GM12873 (cell line): ENCODE results near the gene TMEM164.
A peak's percentile ranks its signal among the peaks of the same experiment; 100 is the strongest.

Source experiments
- CTCF ChIP-seq: IDR thresholded peaks from 2 replicates; pipeline ENCODE4 v1.5.1; 2012; ENCODE audit warnings: low read depth, mild to moderate bottlenecking, moderate library complexity, low read length, control low read depth; ENCODE audit not compliant: insufficient read depth; ENCODE audit errors: missing control alignments

The TMEM164 gene

GRCh38 chrX:110208092-110208491, 205.2 kb downstream of the TMEM164 start:
- TF ChIP-seq CTCF, result no peak

- no peak for TF ChIP-seq CTCF
These were observed 207.7 kb downstream of the TMEM164 start for GRCh38 chrX:110210417-110211139.

GRCh38 chrX:110211340-110211739, 208.4 kb downstream of the TMEM164 start:
- TF ChIP-seq CTCF, result no peak

- peak; percentile 29 for TF ChIP-seq CTCF
These were observed 209.4 kb downstream of the TMEM164 start for GRCh38 chrX:110212299-110212698.

GRCh38 chrX:110213183-110213582, 210.3 kb downstream of the TMEM164 start:
- no peak for TF ChIP-seq CTCF

- no peak for TF ChIP-seq CTCF
These were observed 211.8 kb downstream of the TMEM164 start for GRCh38 chrX:110214684-110215083.

GRCh38 chrX:110215411-110215810, 212.5 kb downstream of the TMEM164 start:
- TF ChIP-seq CTCF, result no peak
